Left forelimb (tissue), 1 donor: Measurements from ENCODE around the gene FIBP.

Experiments
- DNase-seq: peaks from one replicate; pipeline ENCODE4 v3.0.0-alpha.2; 2018; ENCODE audit warnings: low spot score

Gene FIBP

DNA sequence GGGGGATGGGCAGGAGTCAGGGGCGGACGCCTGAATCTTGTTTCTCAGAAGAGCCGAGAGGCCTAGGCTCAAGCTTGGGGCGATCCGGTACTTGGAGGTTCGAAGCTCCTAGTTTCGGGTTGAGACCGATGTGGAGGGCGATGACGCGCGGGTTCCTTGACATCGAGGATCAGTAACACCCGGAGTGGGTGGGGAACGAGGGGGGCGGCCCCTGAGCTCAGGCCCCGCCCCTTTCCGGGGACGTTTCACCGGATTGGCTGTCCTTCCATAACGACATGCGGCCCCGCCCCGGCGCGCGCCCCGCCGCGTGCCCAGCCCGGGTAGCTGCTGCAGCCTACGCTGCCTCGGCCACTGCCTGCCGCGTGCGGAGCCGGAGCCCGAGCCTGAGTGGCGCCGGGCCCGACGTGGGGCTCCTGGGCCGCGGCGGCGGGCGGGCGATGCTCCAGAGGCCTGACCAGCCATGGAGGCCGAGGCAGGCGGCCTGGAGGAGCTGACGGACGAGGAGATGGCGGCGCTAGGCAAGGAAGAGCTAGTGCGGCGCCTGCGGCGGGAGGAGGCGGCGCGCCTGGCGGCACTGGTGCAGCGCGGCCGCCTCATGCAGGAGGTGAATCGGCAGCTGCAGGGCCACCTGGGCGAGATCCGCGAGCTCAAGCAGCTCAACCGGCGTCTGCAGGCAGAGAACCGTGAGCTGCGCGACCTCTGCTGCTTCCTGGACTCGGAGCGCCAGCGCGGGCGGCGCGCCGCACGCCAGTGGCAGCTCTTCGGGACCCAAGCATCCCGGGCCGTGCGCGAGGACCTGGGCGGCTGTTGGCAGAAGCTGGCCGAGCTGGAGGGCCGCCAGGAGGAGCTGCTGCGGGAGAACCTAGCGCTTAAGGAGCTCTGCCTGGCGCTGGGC lies 2.3 kb upstream of the FIBP start, which contains the start of gene CCDC85B:
CCDC85B (plus strand) TSS at position 350 of the 895 bp plus-strand sequence; CDS start at position 461, 111 bp downstream.
- DNase-seq, result peak; percentile 98

DNA sequence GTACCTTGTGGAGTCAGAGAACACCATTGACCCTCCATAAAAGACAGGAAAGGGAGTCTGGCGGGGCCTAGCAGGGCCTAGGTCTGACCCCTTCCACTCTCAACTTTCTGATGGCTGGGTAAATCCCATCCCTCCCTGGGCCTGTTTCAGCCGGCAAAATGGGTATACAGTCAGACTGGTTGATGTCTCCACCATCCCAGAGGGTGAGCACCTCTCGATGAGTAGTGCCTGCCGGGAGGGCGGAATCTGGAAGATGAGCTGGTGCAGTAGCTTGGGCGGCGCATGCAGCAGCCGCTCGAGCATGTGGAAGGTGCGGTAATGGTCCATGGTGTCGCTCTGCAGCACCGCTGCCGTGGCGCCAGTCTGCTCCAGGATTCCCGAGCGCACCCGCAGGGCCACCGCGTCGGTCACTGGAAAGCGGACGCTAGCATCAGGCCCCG lies 528 bp downstream of the FIBP start:
- no peak for DNase-seq

DNA sequence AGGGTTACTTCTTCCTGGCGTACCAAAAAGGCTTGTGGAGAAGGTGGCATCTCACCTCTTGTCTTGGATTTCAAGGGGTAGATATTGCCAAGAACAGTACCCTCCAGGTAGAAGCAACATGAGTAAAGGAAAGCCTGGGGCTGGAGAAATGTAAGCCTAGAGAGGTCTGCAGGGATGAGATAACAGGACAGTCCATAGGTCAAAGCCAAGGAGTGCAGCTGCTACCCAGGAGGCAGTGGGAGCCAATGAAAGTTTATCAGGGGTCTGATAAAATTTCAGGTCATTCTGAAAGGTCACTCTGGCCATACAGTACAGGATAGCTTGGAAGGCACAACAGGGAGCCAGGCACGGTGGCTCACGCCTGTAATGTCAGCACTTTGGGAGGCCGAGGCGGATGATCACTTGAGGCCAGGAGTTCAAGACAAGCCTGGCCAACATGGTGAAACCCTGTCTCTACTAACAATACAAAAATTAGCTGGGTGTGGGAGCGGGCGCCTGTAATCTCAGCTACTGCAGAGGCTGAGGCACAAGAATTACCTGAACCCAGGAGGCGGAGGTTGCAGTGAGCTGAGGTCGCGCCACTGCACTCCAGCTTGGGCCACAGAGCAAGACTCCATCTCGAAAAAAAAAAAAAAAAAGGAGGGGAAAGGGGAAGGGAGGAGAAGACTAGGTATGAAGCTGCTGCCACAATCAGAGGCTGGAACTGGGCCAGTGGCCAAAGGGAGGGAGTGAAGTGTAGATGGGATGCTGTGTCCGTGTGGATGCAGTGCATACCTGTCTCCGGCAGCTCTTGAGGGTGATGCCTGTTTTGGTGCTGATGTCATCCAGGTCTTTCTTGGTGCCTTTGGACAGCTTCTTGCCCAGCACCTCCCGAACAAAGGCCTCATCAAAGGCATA lies 1.2 kb downstream of the FIBP start:
- DNase-seq, result no peak

DNA sequence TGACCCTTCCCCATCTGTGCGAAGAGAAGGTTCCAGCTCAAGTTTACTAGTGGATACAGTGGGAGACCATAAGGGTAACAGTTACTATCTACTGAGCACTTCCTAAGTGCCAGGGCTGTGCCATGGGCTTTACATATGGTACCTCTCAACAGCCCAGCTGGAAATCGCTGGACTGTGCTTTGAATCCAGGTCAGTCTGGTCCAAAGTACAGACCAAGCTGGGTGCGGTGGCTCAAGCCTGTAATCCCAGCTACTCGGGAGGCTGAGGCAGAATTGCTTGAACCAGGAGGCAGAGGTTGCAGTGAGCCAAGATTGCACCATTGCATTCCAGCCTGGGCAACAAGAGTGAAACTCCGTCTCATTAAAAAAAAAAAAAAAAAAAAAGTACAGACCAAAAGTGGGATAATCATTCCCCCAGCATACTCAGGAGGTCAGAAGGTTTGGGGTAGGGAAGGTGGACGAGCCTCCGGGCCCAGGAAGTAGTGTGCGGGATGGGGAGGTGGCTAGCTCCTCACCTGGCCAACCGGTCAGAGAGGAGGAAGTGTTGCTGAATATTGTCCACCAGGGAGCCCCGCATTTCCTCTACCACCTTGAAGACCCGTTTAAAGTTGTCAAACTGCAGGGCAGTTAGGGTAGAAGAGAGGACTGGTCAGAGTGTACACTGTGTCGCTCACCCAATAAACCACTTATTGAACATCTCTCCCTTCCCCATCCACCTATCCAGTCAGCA lies 2.3 kb downstream of the FIBP start:
- DNase-seq, result no peak

DNA sequence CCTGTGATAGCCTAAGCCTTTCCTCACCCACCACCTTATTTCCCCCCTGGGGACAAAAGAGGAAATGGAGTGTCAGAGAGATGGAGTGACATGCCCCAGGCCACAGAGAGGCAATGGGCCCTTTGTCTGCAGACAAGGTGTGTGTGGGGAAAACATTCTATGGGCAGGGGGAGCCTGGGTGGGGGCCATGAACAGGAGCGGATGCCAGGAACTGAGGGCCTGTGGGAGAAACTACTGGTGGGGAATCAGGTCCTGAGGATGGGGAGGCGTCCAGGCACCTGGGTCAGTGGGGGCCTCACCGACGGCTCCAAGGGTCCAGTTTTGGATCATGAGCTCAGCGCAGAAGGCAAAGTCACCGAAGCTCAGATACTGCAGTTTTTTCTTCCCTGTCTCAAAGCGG lies 3.0 kb downstream of the FIBP start:
- no peak for DNase-seq

DNA sequence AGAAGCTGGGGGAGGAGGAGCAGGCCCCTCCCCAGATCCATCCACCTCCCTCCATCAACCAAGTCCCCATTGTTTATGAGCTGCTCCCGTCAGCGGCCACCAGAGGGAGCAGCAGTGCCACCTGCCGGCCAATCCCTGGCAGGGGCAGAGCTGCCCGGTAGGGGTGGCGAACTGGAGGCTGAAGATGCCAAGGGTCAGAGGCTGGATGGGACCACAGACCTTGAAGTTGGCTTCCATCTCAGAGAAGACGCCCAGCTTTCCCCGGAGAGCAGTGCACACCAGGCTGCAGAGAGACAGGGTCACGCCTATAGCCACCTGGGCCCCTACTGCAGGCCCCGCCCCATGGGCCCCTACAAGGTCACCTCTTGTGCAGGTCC lies 3.6 kb downstream of the FIBP start:
- no peak for DNase-seq

DNA sequence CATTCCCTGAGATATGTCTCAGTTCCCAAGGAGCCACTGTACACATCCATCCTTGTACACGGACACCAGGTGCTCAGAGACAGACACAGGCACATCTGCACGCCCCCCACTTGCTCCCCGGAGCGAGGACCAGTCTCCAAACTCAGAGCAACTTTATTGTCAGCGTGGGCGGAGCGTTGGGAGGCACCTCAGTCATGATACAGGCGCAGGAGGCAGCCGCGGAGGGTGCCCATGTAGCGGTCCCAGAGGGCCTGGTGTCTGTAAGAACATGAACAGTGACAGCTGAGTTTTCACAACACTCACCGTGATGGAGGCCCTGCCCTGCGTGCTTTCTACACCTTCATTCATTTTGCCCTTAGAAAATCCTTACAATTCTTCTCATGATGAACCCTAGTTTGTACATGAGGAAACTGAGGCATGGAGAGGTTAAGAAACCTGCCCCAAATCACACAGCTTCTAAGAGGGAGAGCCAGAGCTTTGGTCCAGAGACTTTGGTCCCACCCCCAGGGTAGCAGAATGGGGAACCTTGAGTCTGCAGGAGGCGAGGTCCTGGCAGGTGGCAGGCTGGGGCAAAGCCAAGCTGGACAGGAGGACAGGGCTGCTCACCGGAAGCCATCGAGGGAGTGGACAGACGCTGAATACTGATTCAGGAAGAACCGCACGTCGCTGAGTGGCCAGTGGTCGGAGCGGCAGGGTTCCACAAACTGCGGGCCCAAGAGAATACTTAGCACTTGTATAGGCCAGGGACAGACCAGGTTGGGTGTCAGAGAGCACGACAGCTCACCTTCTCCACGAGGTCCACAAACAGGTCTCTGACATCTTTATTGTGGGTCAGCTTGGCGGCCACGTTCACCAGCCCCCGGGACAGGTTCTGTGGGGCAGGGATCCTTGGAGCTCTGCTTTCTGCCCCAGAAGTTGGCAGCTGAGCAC lies 4.2 kb downstream of the FIBP start:
- DNase-seq, result no peak

DNA sequence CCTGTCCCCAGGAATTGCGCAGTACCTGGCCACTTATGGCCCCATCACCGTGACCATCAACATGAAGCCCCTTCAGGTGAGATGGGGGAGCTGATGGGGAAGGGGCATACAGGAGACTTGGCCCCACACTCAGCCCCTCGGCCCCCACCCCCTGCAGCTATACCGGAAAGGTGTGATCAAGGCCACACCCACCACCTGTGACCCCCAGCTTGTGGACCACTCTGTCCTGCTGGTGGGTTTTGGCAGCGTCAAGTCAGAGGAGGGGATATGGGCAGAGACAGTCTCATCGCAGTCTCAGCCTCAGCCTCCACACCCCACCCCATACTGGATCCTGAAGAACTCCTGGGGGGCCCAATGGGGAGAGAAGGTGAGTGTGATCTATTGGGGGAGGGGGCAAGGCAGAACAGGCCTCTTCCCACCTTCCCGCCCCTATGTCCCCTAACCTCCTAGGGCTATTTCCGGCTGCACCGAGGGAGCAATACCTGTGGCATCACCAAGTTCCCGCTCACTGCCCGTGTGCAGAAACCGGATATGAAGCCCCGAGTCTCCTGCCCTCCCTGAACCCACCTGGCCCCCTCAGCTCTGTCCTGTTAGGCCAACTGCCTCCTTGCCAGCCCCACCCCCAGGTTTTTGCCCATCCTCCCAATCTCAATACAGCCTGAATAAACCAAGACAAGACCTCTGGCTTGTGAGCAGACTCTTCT lies 5.1 kb downstream of the FIBP start:
- DNase-seq, result no peak

DNA sequence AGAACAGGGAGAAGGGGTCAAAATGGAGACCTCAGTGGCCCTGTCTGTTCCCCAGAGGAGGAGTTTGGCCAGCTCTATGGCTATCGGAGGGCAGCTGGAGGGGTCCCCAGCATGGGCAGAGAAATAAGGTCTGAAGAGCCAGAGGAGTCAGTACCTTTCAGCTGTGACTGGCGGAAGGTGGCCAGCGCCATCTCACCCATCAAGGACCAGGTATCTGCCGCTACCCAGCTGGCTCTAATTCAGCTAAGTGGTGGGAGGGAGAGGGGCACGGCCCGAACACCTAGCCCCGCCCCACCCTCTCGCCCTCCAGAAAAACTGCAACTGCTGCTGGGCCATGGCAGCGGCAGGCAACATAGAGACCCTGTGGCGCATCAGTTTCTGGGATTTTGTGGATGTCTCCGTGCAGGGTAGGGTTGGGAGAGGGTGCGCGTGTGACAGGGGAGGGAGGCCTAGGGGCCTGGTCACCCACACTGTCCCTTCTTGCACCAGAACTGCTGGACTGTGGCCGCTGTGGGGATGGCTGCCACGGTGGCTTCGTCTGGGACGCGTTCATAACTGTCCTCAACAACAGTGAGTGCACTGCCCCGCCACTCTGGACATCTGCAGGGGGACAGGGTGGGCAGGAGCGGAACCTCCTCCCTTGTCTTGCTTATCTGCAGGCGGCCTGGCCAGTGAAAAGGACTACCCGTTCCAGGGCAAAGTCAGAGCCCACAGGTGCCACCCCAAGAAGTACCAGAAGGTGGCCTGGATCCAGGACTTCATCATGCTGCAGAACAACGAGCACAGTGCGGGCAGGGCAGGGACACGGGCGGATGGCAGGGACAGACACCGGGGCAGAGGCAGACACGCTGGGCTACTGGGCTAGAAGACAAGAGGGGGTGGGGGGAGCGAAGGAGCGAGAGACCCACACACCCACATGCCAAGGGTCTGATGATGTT lies 5.9 kb downstream of the FIBP start:
- peak; percentile 59 for DNase-seq

DNA sequence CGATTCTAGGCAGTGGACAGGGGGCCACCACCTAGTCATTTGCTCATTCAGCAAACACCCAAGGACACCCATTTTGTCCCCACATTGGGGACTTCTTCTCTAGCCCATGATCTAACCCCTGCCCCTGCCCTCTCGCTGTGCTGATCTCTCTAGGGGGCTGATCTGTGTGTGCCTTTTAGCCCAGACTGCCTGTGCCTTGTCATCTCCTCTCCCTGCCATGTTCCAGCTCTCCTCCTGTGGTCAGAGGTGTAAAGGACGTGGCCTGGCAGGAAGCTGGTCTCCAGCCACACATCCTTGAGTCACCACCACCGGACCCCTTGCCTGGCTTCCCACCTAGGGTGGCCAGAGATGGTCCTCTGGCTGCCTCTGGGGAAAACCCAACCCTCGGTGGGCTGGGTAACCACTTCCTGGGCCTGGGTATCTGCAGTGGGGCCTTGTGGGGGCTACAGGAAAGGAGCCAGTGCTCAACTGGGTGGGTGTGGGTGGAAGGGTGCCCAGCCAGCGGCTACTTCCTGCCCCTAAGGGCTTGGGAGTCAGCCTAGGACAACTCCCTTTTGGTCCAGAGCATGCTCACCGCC lies 7.3 kb downstream of the FIBP start:
- DNase-seq, result no peak

DNA sequence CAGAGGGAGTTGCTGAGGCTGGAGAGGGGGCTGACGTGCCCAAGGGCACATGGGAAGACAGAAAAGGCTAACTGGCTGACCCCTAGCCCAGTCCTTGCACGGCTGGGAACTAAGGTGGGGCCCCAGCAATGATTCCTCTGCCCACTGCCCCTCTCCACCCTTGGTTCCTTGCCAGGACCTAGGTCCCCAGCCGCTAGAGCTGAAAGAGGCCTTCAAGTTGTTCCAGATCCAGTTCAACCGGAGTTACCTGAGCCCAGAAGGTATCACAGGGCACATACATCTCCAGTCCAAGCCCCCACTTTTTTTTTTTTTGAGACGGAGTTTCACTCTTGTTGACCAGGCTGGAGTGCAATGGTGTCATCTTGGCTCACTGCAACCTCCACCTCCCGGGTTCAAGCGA lies 8.2 kb downstream of the FIBP start:
- DNase-seq, result no peak

DNA sequence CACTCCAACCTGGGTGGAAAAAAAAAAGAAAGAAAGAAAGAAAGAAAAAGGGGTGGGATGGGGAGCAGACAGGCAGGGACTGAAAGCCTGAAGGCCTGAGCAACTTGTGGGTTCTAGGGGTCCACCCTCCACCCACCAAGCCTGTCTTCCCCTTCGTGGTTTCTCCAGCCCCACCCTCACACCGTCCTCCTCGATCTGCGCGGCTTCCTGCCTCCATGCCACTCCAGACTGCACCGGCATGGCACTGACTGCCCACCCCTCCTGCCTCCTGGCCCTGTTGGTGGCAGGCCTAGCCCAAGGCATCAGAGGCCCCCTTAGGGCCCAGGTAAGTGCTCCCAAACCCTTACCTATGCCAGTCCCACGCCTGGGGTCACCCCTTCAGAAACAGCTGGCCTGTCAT lies 8.7 kb downstream of the FIBP start, which contains the start of gene CTSW:
CTSW (plus strand) TSS at position 221 of the 400 bp plus-strand sequence; CDS start at position 239, 18 bp downstream.
- no peak for DNase-seq

DNA sequence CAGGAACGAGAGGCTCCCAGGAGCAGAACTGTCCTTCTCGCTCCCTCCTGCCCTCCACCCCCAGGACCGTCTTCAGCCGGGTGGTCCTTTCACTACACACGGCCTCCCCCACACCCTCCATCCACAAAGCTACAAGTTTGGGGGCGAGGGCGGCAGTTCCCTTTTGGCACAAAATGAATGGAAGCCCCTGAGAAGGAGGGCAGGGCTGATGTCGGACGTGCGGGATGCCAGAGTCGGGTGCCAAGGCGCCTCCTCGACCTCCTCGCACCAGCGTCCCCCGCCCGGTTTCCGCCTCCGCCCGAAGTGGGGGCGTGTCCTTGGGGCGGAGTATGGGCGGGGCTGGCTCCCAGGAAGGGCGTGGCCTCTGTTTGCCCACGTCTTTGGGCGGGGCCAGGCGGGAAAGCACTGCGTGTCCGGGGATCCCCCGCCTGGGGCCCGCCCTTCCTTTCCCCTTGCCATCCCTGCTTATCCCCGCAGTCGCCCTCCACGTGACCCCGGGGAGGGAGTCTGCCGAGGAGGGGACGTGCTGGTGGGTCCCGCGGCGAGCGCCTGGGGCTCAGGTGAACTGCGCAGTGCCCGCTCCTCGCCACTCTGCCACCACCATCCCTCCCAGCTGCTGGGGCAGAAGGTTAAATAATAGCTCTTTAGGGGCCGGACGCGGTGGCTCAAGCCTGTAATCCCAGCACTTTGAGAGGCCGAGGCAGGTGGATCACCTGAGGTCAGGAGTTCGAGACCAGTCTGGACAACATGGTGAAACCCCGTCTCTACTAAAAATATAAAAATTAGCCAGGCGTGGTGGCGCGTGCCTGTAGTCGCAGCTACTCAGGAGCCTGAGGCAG lies 14.7 kb downstream of the FIBP start:
- peak; percentile 97 for DNase-seq

DNA sequence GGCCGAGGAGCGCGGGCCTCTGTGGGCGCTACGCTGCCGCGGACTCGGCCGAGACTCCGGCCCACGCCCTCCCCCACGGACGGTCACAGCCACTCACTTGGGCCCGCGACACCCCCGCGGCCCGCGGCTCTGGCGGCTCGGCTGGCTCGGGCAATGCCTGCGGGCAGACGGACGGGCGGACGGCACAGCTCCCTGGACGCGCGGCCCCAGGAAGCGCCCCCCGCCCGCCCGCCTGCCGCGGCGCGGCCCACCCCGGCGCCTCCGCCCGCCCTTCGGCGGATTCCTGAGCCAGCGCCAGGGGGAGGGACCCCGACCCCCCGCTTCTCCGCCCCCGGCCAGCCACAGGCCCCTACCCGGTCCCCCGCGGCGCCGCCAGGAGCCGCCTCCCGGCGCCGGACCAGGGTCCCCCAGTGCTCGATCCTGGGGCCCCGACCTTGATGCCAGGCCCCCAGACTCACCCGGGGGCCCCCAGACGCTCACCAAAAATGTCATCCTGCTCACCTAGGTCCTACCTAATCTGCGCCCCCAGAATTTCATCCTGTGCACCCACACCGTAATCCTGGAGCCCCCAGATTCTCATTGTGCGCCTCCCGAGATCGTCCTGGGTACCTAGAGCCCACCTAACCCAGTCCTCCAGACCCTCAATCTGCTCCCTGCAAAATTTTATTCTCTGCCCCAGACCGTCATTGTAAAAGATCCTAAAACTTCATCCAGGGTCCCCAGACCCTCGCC lies 15.5 kb downstream of the FIBP start, which contains the start of gene EFEMP2:
EFEMP2 (minus strand) TSS at position 215 of the 732 bp plus-strand sequence. CDS start 446 bp downstream, outside the sequence.
- peak; percentile 86 for DNase-seq

DNA sequence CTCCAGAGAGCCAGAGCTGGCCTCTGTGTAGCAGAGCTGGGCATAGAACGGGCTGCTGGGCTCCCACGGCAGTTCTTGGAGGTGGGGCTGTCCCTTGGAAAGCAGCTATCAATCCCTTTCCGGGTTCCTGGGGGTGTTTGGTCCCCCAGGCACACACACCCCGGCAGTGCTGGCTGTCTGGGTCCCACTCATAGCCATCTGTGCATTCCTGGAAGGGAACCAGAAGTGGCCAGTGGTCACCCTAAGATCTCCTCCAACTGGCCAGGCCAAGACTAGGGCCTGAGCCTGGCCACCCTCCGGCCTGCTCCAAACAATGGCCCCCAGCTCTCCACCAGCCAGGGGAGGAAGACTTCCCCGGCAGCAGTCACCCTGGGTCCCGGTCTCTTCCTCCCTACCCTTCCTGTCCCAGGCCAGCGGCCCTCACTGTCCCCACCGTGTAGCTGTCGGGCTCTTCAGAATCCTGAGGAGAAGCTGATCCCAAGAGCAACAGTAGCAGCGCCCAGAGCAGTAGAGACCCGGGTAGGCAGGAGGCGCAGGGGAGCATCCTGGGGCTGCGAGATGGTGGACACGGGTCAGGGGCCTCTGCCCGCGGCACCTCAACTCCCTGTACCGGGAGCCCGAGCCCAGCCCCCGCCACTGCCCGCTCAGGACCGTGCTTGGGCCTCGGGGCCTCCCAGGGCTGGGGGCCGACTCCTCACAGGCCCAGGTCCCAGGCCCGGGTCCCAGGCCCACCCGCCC lies 16.3 kb downstream of the FIBP start:
- DNase-seq, result no peak
